Lower leg skin (tissue), 3 donors: ENCODE data around the gene NT5DC1.

ENCODE experiments used
- POLR2A ChIP-seq, 2 donors: fragments of 450-650 bp; IDR thresholded peaks; one replicate each; pipeline ENCODE4 v1.6.1; 2016 to 2017; ENCODE audit warnings: antibody characterized with exemption in 2 of 2, mild to moderate bottlenecking in 1 of 2, moderate library complexity in 1 of 2
- TF ChIP-seq, protein P1 (sequence below), 3 donors: fragments of 450-650 bp; IDR thresholded peaks; one replicate each; pipeline ENCODE4 v1.5.1; 2016; ENCODE audit warnings: antibody characterized with exemption in 3 of 3, mild to moderate bottlenecking in 3 of 3, moderate library complexity in 2 of 3

DNA sequence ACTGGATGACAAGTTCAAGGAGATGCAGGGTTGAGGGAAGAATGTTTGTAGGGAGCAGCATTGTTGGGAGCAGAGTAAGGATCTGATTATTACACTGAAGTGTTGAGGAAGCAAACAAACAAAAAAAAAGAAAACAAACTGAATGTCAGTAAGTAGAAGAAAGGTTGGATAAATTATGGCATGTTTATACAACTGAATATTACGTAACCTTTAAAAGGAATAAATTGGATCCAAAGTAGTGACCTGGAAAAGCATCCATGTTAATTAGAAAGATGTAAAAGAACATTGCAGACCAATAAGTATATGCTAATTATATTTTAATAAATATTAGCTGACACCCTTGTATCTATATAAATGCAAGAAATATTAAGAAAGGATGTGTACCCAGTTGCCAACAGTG, 191.9 kb downstream of the NT5DC1 start:
- TF ChIP-seq, protein P1, sequence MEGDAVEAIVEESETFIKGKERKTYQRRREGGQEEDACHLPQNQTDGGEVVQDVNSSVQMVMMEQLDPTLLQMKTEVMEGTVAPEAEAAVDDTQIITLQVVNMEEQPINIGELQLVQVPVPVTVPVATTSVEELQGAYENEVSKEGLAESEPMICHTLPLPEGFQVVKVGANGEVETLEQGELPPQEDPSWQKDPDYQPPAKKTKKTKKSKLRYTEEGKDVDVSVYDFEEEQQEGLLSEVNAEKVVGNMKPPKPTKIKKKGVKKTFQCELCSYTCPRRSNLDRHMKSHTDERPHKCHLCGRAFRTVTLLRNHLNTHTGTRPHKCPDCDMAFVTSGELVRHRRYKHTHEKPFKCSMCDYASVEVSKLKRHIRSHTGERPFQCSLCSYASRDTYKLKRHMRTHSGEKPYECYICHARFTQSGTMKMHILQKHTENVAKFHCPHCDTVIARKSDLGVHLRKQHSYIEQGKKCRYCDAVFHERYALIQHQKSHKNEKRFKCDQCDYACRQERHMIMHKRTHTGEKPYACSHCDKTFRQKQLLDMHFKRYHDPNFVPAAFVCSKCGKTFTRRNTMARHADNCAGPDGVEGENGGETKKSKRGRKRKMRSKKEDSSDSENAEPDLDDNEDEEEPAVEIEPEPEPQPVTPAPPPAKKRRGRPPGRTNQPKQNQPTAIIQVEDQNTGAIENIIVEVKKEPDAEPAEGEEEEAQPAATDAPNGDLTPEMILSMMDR (IDR thresholded peaks at IDR 0.05) = no peak
- no peak for TF ChIP-seq POLR2A (IDR thresholded peaks at IDR 0.05)
